BLaER1 treated with 17β-estradiol and CSF1 and Interleukin-3, amounts not matched to agents 10 nM and 100 nM (cell line): Measurements from ENCODE around the gene DVL1.
"Not testable (repeated sequence)": the region's sequence is repeated elsewhere in the genome, so short reads cannot be mapped to it uniquely, and the experiment has no call there.

Source experiments
- H3K27ac ChIP-seq, 11 experiments: shearing (Covaris generic); formaldehyde crosslinking; 2 replicates each; pipeline ENCODE4 v1.8.1; 2022
- H3K27me3 ChIP-seq, 11 experiments: shearing (Covaris generic); formaldehyde crosslinking; 2 replicates each; pipeline ENCODE4 v1.8.1; 2022
- H3K36me3 ChIP-seq, 11 experiments: shearing (Covaris generic); formaldehyde crosslinking; 2 replicates each; pipeline ENCODE4 v1.8.1; 2022
- H3K4me1 ChIP-seq, 10 experiments: shearing (Covaris generic); formaldehyde crosslinking; 2 replicates each; pipeline ENCODE4 v1.8.1; 2022
- H3K4me2 ChIP-seq, 11 experiments: shearing (Covaris generic); formaldehyde crosslinking; 2 replicates each; pipeline ENCODE4 v1.8.1; 2022
- H3K4me3 ChIP-seq, 10 experiments: shearing (Covaris generic); formaldehyde crosslinking; 2 replicates each; pipeline ENCODE4 v1.8.1; 2022
- H3K9ac ChIP-seq, 11 experiments: shearing (Covaris generic); formaldehyde crosslinking; 2 replicates each; pipeline ENCODE4 v1.8.1; 2022
- H3K9me3 ChIP-seq, 11 experiments: shearing (Covaris generic); formaldehyde crosslinking; replicated peaks in 1 of 11; 2 replicates each; pipeline ENCODE4 v1.8.1; 2022
- H4K20me1 ChIP-seq, 11 experiments: shearing (Covaris generic); formaldehyde crosslinking; 2 replicates each; pipeline ENCODE4 v1.8.1; 2022
- Cebpa-rat ChIP-seq, 11 experiments: shearing (Covaris generic); IDR thresholded peaks; 2 replicates each; pipeline ENCODE4 v1.8.1; 2022

DVL1 gene

GRCh38 chr1:1390675-1391074 lies 41.5 kb upstream of the DVL1 start:
- Histone ChIP-seq H3K4me1 (peaks cover 0 to 26% (median 14%) of the 10 kb centered on the region in 10 experiments; a peak in 14 of 20 replicates), H3K4me3 (no peak overlapping the region), H3K9ac (no peak overlapping the region; a peak in 2 of 22 replicates), H3K9me3 (peaks cover 0 to 5% (median 0%) of the 10 kb centered on the region in 11 experiments; a peak in 2 of 22 replicates), H3K27ac (no peak overlapping the region), H4K20me1 (peaks cover 26 to 98% (median 71%) of the 10 kb centered on the region in 11 experiments; a peak in 20 of 22 replicates), H3K36me3 (peaks cover 100% of the 10 kb centered on the region in 11 experiments), H3K4me2 (peak overlapping the region in 2 of 11 experiments; percentile 13 to 55; a peak in 3 of 22 replicates), H3K27me3 (no peaks in the 10 kb centered on the region)
- no peak for TF ChIP-seq Cebpa-rat (IDR thresholded peaks at IDR 0.05)

GRCh38 chr1:1388078-1388472 lies 38.9 kb upstream of the DVL1 start:
- H3K4me1 ChIP-seq, result peaks cover 0 to 29% (median 18%) of the 10 kb centered on the region in 10 experiments; a peak in 14 of 20 replicates
- no peak for TF ChIP-seq Cebpa-rat (IDR thresholded peaks at IDR 0.05)
- peaks cover 87 to 100% (median 98%) of the 10 kb centered on the region in 11 experiments for H3K36me3 ChIP-seq
- H3K4me2 ChIP-seq, result no peak overlapping the region
- H3K4me3 ChIP-seq, result no peak overlapping the region
- H3K27me3 ChIP-seq, result no peaks in the 10 kb centered on the region
- peaks cover 0 to 5% (median 0%) of the 10 kb centered on the region in 11 experiments; a peak in 2 of 22 replicates for H3K9me3 ChIP-seq
- H3K27ac ChIP-seq, result no peak overlapping the region
- peaks cover 18 to 98% (median 61%) of the 10 kb centered on the region in 11 experiments; a peak in 20 of 22 replicates for H4K20me1 ChIP-seq
- H3K9ac ChIP-seq, result no peak overlapping the region

GRCh38 chr1:1387098-1388077 lies 38.2 kb upstream of the DVL1 start:
- Histone ChIP-seq H3K36me3 (peaks cover 81 to 100% (median 91%) of the 10 kb centered on the region in 11 experiments), H3K9ac (no peak overlapping the region), H3K27ac (no peak overlapping the region), H3K27me3 (no peaks in the 10 kb centered on the region), H3K4me3 (no peak overlapping the region), H4K20me1 (peaks cover 12 to 98% (median 61%) of the 10 kb centered on the region in 11 experiments; a peak in 19 of 22 replicates), H3K4me1 (peaks cover 0 to 29% (median 18%) of the 10 kb centered on the region in 10 experiments; a peak in 14 of 20 replicates), H3K9me3 (peaks cover 0 to 5% (median 0%) of the 10 kb centered on the region in 11 experiments; a peak in 2 of 22 replicates), H3K4me2 (no peak overlapping the region)
- TF ChIP-seq Cebpa-rat (IDR thresholded peaks at IDR 0.05), result no peak

- Histone ChIP-seq H3K4me3 (no peak overlapping the region), H4K20me1 (peaks cover 1 to 98% (median 60%) of the 10 kb centered on the region in 11 experiments; a peak in 19 of 22 replicates), H3K36me3 (peaks cover 81 to 100% (median 89%) of the 10 kb centered on the region in 11 experiments)
Observed at GRCh38 chr1:1385931-1386330, 36.7 kb upstream of the DVL1 start.

GRCh38 chr1:1385339-1385738 lies 36.1 kb upstream of the DVL1 start:
- H4K20me1 ChIP-seq, result peaks cover 0 to 98% (median 66%) of the 10 kb centered on the region in 11 experiments; a peak in 19 of 22 replicates
- H3K4me1 ChIP-seq, result peaks cover 0 to 20% (median 6%) of the 10 kb centered on the region in 10 experiments; a peak in 12 of 20 replicates
- H3K4me3 ChIP-seq, H3K9me3 ChIP-seq, H3K27me3 ChIP-seq, H3K9ac ChIP-seq, H3K27ac ChIP-seq, H3K4me2 ChIP-seq: not testable (repeated sequence)
- H3K36me3 ChIP-seq, result peaks cover 78 to 100% (median 89%) of the 10 kb centered on the region in 11 experiments

More at GRCh38 chr1:1385931-1386330, 36.7 kb upstream of the DVL1 start:
- no peak overlapping the region for H3K4me2 ChIP-seq
- H3K9me3 ChIP-seq, result peaks cover 0 to 5% (median 0%) of the 10 kb centered on the region in 11 experiments; a peak in 2 of 22 replicates
- peaks cover 0 to 25% (median 12%) of the 10 kb centered on the region in 10 experiments; a peak in 14 of 20 replicates for H3K4me1 ChIP-seq
- H3K9ac ChIP-seq, result no peak overlapping the region
- no peaks in the 10 kb centered on the region for H3K27me3 ChIP-seq
- TF ChIP-seq Cebpa-rat (IDR thresholded peaks at IDR 0.05), result no peak
- no peak overlapping the region for H3K27ac ChIP-seq

- H3K4me2 ChIP-seq, result no peak overlapping the region
- H3K27ac ChIP-seq, result no peak overlapping the region
- no peak overlapping the region for H3K4me3 ChIP-seq
- peaks cover 0 to 63% (median 53%) of the 10 kb centered on the region in 11 experiments; a peak in 19 of 22 replicates for H4K20me1 ChIP-seq
- no peaks in the 10 kb centered on the region for H3K9me3 ChIP-seq
- H3K9ac ChIP-seq, result no peak overlapping the region; a peak in 2 of 22 replicates
- peaks cover 38 to 74% (median 56%) of the 10 kb centered on the region in 11 experiments for H3K36me3 ChIP-seq
- no peak for TF ChIP-seq Cebpa-rat (IDR thresholded peaks at IDR 0.05)
- peaks cover 0 to 14% (median 4%) of the 10 kb centered on the region in 10 experiments; a peak in 15 of 20 replicates for H3K4me1 ChIP-seq
- H3K27me3 ChIP-seq, result no peaks in the 10 kb centered on the region
Observed at GRCh38 chr1:1381294-1381693, 32.1 kb upstream of the DVL1 start.

- H3K27ac ChIP-seq, result no peak overlapping the region
- peaks cover 4 to 18% (median 8%) of the 10 kb centered on the region in 10 experiments; a peak in 18 of 20 replicates for H3K4me1 ChIP-seq
- peaks cover 34 to 74% (median 56%) of the 10 kb centered on the region in 11 experiments for H3K36me3 ChIP-seq
- H4K20me1 ChIP-seq, result peaks cover 0 to 59% (median 48%) of the 10 kb centered on the region in 11 experiments; a peak in 19 of 22 replicates
- no peak for TF ChIP-seq Cebpa-rat (IDR thresholded peaks at IDR 0.05)
- H3K9me3 ChIP-seq, result no peaks in the 10 kb centered on the region
- H3K9ac ChIP-seq, result no peak overlapping the region; a peak in 2 of 22 replicates
- no peak overlapping the region for H3K4me3 ChIP-seq
- H3K27me3 ChIP-seq, result no peaks in the 10 kb centered on the region
- no peak overlapping the region for H3K4me2 ChIP-seq
Observed at GRCh38 chr1:1380860-1381259, 31.6 kb upstream of the DVL1 start.

GRCh38 chr1:1377540-1378205 lies 28.5 kb upstream of the DVL1 start:
- no peak for TF ChIP-seq Cebpa-rat (IDR thresholded peaks at IDR 0.05)
- Histone ChIP-seq H3K9ac (0 out of 22 replicates have a peak overlapping the region, but pooled peaks of 1 of the 11 experiments have one; percentile 6), H3K4me2 (no peak overlapping the region), H3K4me3 (no peak overlapping the region), H3K9me3 (no peaks in the 10 kb centered on the region), H3K27ac (no peak overlapping the region), H4K20me1 (peaks cover 0 to 48% (median 40%) of the 10 kb centered on the region in 11 experiments; a peak in 18 of 22 replicates), H3K27me3 (no peaks in the 10 kb centered on the region), H3K36me3 (peaks cover 32 to 57% (median 47%) of the 10 kb centered on the region in 11 experiments), H3K4me1 (peaks cover 21 to 27% (median 25%) of the 10 kb centered on the region in 10 experiments)
